HG02759 (cell line): ENCODE results near the gene C2CD3.

ENCODE experiments used
- ATAC-seq: cut with Tn5 transposase; IDR thresholded peaks from one replicate; pipeline ENCODE4 v1.9.1; 2021; ENCODE audit warnings: mild to moderate bottlenecking, moderate library complexity; ENCODE audit not compliant: unreplicated experiment

Gene C2CD3

GRCh38 chr11:74170694-74171629 lies at the start of gene C2CD3, which contains the start of gene PPME1:
Gene C2CD3 (minus strand): TSS chr11:74171002. CDS start chr11:74170792, 210 bp downstream.
Gene PPME1 (plus strand): TSS chr11:74171289. CDS start chr11:74171422, 133 bp downstream.
- peak; percentile 97 for ATAC-seq

GRCh38 chr11:74220376-74220775 lies 49.6 kb upstream of the C2CD3 start:
- ATAC-seq, result no peak

DNA sequence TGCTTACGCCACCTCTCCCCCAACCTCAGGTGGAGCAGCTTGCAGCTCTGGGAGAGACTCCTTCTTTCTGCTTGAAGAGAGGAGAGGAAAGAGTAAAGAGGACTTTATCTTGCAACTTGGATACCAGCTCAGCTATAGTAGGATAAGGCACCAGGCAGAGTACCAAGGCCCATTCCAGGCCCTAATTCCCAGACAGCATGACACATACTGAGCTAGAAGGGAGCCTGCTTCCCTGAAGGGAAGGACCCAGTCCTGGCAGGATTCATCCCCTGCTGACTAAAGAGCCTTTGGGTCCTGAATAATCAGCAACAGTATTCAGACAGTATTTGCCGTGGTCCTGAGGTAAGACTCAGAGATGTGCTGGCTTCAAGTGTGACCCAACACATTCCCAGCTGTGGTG lies 41.7 kb upstream of the C2CD3 start:
- no peak for ATAC-seq

GRCh38 chr11:74208507-74208906 lies 37.7 kb upstream of the C2CD3 start:
- no peak for ATAC-seq

- ATAC-seq, result no peak
Observed at GRCh38 chr11:74206746-74207145, 35.9 kb upstream of the C2CD3 start.

DNA sequence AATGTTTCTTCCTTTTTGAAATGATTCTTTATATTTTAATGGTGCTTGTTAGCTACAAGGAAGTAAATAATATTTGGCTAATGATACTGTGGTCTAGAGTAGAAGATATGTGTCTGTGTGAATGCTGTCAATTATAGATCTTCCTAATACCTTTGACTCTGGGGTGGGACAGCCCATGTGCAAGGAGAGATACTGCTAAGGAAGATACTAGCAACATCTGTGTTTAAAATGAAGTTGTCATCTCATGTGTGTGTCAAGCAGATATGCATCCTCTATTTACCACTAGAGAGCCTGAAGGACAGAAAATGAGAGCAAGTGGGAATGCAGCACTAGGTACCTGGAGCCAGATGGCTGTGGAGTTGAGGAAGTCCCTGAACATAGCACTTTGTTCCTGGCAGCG lies 34.4 kb upstream of the C2CD3 start:
- no peak for ATAC-seq

- no peak for ATAC-seq
Observed at GRCh38 chr11:74204701-74205100, 33.9 kb upstream of the C2CD3 start.

DNA sequence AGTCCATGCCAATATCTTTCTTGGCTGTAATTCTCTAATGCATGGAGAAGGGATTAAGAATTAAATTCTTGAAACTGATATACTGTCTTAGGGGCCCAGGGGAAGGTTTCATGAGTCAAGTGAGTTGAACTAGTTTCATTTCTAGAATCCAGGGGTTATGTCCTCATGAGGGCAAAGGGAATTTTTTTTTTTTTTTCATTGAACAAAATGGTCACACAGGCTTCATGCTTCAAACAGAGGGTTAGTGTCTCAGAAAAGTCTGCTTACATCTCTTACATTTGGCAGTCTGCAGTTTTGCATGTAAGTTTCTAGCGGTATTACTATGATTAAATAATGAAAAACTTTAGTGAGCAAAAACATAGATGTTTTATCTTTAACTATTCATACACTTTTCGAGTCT lies 33.2 kb upstream of the C2CD3 start:
- ATAC-seq, result no peak

- no peak for ATAC-seq
Observed at GRCh38 chr11:74196781-74197486, 26.1 kb upstream of the C2CD3 start.

DNA sequence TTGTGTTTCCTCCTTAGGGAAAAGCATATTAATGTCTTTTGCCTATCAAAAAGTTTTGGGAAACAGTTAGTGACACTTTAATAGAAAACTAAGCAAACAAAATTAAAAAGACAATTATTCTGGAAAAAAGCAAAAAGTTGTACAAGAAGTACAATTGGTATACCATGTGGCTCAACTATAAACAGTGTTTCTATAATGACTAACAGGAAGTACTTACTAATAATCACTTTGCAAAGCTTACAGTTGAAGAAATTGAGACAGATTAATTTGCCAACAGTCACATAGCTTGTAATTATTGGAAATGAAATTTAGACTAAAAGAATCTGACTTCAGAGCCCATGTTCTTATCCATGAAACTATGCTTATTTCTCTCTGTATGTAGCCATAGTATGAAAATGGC lies 25.0 kb upstream of the C2CD3 start:
- no peak for ATAC-seq

DNA sequence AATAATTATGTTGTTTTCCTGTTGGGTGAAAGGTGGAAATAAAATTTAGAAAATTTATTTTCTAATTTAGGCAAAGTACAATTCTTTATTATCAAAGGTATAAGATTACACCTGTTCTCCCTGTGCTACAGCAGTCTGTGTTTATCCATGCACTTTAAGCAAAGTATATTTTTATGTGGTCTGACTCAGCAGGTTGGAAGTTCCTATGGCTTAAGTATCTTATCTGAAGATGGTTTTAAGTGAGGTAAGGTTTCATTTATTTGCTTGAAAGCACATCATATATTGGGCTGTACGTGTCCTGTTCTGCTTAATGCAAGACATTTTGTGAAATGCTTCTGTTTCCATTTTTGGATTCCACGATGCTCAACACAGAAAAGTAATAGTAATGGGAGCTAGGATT lies 14.9 kb upstream of the C2CD3 start:
- ATAC-seq, result no peak

- ATAC-seq, result no peak
Observed at GRCh38 chr11:74185285-74185684, 14.5 kb upstream of the C2CD3 start.

GRCh38 chr11:74182635-74183034 lies 11.8 kb upstream of the C2CD3 start:
- no peak for ATAC-seq

GRCh38 chr11:74179234-74180052 lies 8.6 kb upstream of the C2CD3 start:
- ATAC-seq, result no peak

GRCh38 chr11:74175920-74176319 lies 5.1 kb upstream of the C2CD3 start:
- ATAC-seq, result no peak

- no peak for ATAC-seq
Observed at GRCh38 chr11:74171997-74172396, 1.2 kb upstream of the C2CD3 start.

- ATAC-seq, result no peak
Observed at GRCh38 chr11:74171630-74171968, 797 bp upstream of the C2CD3 start.

DNA sequence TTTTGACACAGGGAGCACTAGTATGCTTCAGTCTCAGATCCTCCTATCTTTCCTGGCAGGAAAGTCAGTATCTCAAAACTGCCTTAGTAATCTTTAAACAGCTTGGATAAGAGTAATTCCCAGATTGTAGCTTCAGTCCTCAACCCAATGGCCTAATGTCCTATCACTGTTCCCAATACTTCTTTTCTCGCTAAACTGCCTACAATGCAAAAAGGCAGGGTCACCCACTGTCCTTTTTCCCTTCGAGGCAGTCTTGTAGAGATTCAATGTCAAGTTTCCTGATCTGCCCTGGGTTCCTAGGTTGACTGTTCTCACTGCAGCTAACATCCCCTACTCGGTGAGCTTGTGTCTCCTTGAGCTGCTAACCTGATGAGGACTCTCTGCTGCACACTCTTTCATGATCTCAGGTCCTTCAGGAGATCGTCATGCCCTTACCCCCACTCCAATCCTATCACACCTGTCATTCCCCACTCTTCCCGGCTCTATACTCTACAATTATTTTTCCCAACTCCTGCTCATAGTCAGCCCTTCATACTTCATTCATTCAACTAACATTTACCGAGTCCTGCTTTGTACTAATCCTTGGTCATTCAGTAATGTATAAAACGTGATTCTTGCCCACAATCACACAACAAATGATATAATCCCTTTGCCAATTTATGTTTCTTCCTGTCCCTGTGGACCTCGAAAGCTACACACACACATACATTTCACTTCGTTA lies 904 bp downstream of the C2CD3 start:
- ATAC-seq, result no peak

- no peak for ATAC-seq
Observed at GRCh38 chr11:74168838-74169237, 2.0 kb downstream of the C2CD3 start.

- ATAC-seq, result peak; percentile 47
Observed at GRCh38 chr11:74162681-74163467, 7.9 kb downstream of the C2CD3 start.
